IMR-90 (cell line): Measurements from ENCODE around the gene PHF3. TPM values are rescaled to one million over a fixed set of nuclear protein-coding genes. Genes with fewer than 3 reads are reported as not detected.

Experiments
- ATAC-seq: fragments of 200-7000 bp; cut with Tn5 transposase; 2 replicates; pipeline ENCODE4 v1.9.1; 2020; ENCODE audit warnings: low read depth, mild to moderate bottlenecking, moderate library complexity
- BruUV-seq: library from RNA; stranded (reverse); fragments of 400-500 nt; replicated peaks from 2 replicates; lab custom pipeline; 2021; lab: Mats Ljungman, UMichigan
- CTCF ChIA-PET: fragments of 300-600 bp; formaldehyde crosslinking; extraction: SDS; loops from one replicate; lab custom pipeline; 2021; ENCODE audit warnings: antibody characterized with exemption; lab: Yijun Ruan, JAX
- POLR2A ChIA-PET: fragments of 300-600 bp; sonication (Branson Sonifier 250); formaldehyde crosslinking; loops from one replicate; lab custom pipeline; 2022; ENCODE audit warnings: antibody characterized with exemption; ENCODE audit not compliant: unreplicated experiment; lab: Charles Lee
- DNase-seq: peaks from one replicate; pipeline ENCODE4 v3.0.0; 2013
- H2AFZ ChIP-seq: replicated peaks from 2 replicates; pipeline ENCODE3; 2013; ENCODE audit warnings: low read length, mild to moderate bottlenecking; ENCODE audit not compliant: poor library complexity
- H2AK5ac ChIP-seq: 2 replicates; pipeline ENCODE4 v1.6.1; 2013; ENCODE audit warnings: low read depth, low read length, inconsistent platforms
- H2AK9ac ChIP-seq: replicated peaks from 2 replicates; pipeline ENCODE3; 2013; ENCODE audit warnings: mild to moderate bottlenecking, low read depth, low read length, moderate library complexity; ENCODE audit not compliant: poor library complexity
- H2BK120ac ChIP-seq: 2 replicates; pipeline ENCODE4 v1.6.1; 2013; ENCODE audit warnings: low read depth, low read length, inconsistent platforms
- H2BK15ac ChIP-seq: 3 replicates; pipeline ENCODE4 v1.6.1; 2013; ENCODE audit warnings: low read depth, low read length, inconsistent platforms
- H2BK20ac ChIP-seq: 2 replicates; pipeline ENCODE4 v1.6.1; 2013; ENCODE audit warnings: low read depth, mild to moderate bottlenecking, inconsistent platforms, low read length, moderate library complexity
- H2BK5ac ChIP-seq: 2 replicates; pipeline ENCODE4 v1.6.1; 2013; ENCODE audit warnings: mild to moderate bottlenecking, low read depth, low read length, inconsistent platforms; ENCODE audit not compliant: poor library complexity, severe bottlenecking
- H3K14ac ChIP-seq: replicated peaks from 2 replicates; pipeline ENCODE4 v1.6.1; 2013; ENCODE audit warnings: low read depth, low read length, inconsistent platforms
- H3K18ac ChIP-seq: 2 replicates; pipeline ENCODE4 v1.6.1; 2013; ENCODE audit warnings: low read depth, low read length, control low read depth
- H3K23ac ChIP-seq: 2 replicates; pipeline ENCODE4 v1.6.1; 2013; ENCODE audit warnings: low read depth, low read length, inconsistent platforms
- H3K27ac ChIP-seq: 2 replicates; pipeline ENCODE4 v1.5.1; 2013; ENCODE audit warnings: mild to moderate bottlenecking, control low read depth, low read length; ENCODE audit not compliant: insufficient read depth
- H3K27me3 ChIP-seq: 2 replicates; pipeline ENCODE4 v1.6.1; 2013; ENCODE audit warnings: low read length; ENCODE audit not compliant: control insufficient read depth, insufficient read depth
- H3K36me3 ChIP-seq: 2 replicates; pipeline ENCODE4 v1.6.1; 2013; ENCODE audit warnings: low read length, mixed read lengths; ENCODE audit not compliant: control insufficient read depth, insufficient read depth
- H3K4ac ChIP-seq: 2 replicates; pipeline ENCODE4 v1.6.1; 2013; ENCODE audit warnings: low read depth, low read length, inconsistent platforms
- H3K4me1 ChIP-seq: 2 replicates; pipeline ENCODE4 v1.6.1; 2013; ENCODE audit warnings: low read length, mixed read lengths; ENCODE audit not compliant: control insufficient read depth, insufficient read depth
- H3K4me2 ChIP-seq: 2 replicates; pipeline ENCODE4 v1.6.1; 2013; ENCODE audit warnings: low read depth, mild to moderate bottlenecking, control low read depth, low read length, moderate library complexity
- H3K4me3 ChIP-seq: 2 replicates; pipeline ENCODE4 v1.5.1; 2013; ENCODE audit warnings: low read depth, mild to moderate bottlenecking, control low read depth, low read length, moderate library complexity; ENCODE audit not compliant: insufficient read depth
- H3K56ac ChIP-seq: 2 replicates; pipeline ENCODE4 v1.6.1; 2013; ENCODE audit warnings: low read length, inconsistent platforms; ENCODE audit not compliant: insufficient read depth; ENCODE audit errors: extremely low read depth
- H3K79me1 ChIP-seq, 2 experiments: 2 replicates each; pipeline ENCODE4 v1.6.1; 2013; ENCODE audit warnings: low read length in 2 of 2, inconsistent platforms in 1 of 2, low read depth in 1 of 2
- H3K9ac ChIP-seq: 2 replicates; pipeline ENCODE4 v1.6.1; 2013; ENCODE audit warnings: low read depth, low read length, control low read depth
- H3K9me1 ChIP-seq: 2 replicates; pipeline ENCODE4 v1.6.1; 2013; ENCODE audit warnings: low read length, inconsistent platforms; ENCODE audit not compliant: insufficient read depth
- H3K9me3 ChIP-seq: 2 replicates; pipeline ENCODE4 v1.6.1; 2013; ENCODE audit warnings: low read length; ENCODE audit not compliant: control insufficient read depth, insufficient read depth
- H4K20me1 ChIP-seq: 2 replicates; pipeline ENCODE4 v1.6.1; 2013; ENCODE audit warnings: low read length, inconsistent platforms; ENCODE audit not compliant: insufficient read depth
- H4K5ac ChIP-seq: 2 replicates; pipeline ENCODE4 v1.6.1; 2013; ENCODE audit warnings: mild to moderate bottlenecking, low read depth, low read length, control low read depth
- H4K8ac ChIP-seq, 2 experiments: 2 replicates each; pipeline ENCODE4 v1.6.1; 2013; ENCODE audit warnings: low read depth in 2 of 2, low read length in 2 of 2, control low read depth in 1 of 2, inconsistent platforms in 1 of 2
- H4K91ac ChIP-seq: 2 replicates; pipeline ENCODE4 v1.6.1; 2013; ENCODE audit warnings: low read depth, low read length, inconsistent platforms; ENCODE audit not compliant: insufficient read depth
- CEBPB ChIP-seq: IDR thresholded peaks from 2 replicates; pipeline ENCODE4 v1.6.1; 2012; ENCODE audit warnings: low read depth, low read length, improper control_type of control experiment
- MAFK ChIP-seq: IDR thresholded peaks from 2 replicates; pipeline ENCODE4 v1.6.1; 2012; ENCODE audit warnings: low read depth, low read length, improper control_type of control experiment
- MAZ ChIP-seq: IDR thresholded peaks from 2 replicates; pipeline ENCODE4 v1.6.1; 2012; ENCODE audit warnings: low read depth, mild to moderate bottlenecking, low read length, improper control_type of control experiment, moderate library complexity, borderline replicate concordance
- MXI1 ChIP-seq: IDR thresholded peaks from 2 replicates; pipeline ENCODE4 v1.6.1; 2012; ENCODE audit warnings: low read depth, mild to moderate bottlenecking, low read length, moderate library complexity, borderline replicate concordance
- POLR2A ChIP-seq: IDR thresholded peaks from 2 replicates; pipeline ENCODE4 v1.6.1; 2012; ENCODE audit warnings: mild to moderate bottlenecking, low read depth, low read length
- RFX5 ChIP-seq: IDR thresholded peaks from 2 replicates; pipeline ENCODE4 v1.8.0; 2012; ENCODE audit warnings: low read depth, mild to moderate bottlenecking, low read length, moderate library complexity
- WGBS, 2 experiments: methylation state at CpG; one replicate each; pipeline versions ENCODE4 v1.1.5 to v1.1.7; 2013; ENCODE audit warnings: missing lambda C conversion rate in 2 of 2; ENCODE audit not compliant: insufficient read length in 1 of 2; ENCODE audit errors: extremely low coverage in 2 of 2; 5-methylcytosine and 5-hydroxymethylcytosine counted together
- dilution Hi-C: fragments of 300-500 bp; cut with HindIII; formaldehyde crosslinking; loops from one replicate; pipeline ENCODE4 v1.14.3; 2018; ENCODE audit warnings: low sequenced_read_pairs; ENCODE audit not compliant: unreplicated experiment
- in situ Hi-C: fragments of 300-500 bp; cut with MboI; formaldehyde crosslinking; loops from 3 replicates; pipeline ENCODE4 v1.14.3; 2019; ENCODE audit warnings: low sequenced_read_pairs, inconsistent platforms, mixed read lengths
- intact Hi-C: fragments of 100-400 bp; cut with micrococcal nuclease; formaldehyde crosslinking; loops from 2 replicates; pipeline ENCODE4 v1.10.0; 2022
- polyA plus RNA-seq, 3 experiments: library from polyadenylated mRNA; depleted of rRNA; stranded (reverse); fragments of >200 nt; gene quantifications; 2 replicates each; pipeline ENCODE4 v1.2.3, GENCODE V29; 2012; ENCODE audit warnings: low replicate concordance in 1 of 3
- total RNA-seq: library from RNA; depleted of rRNA; stranded (reverse); fragments of >200 nt; gene quantifications from 2 replicates; pipeline ENCODE4 v1.2.3, GENCODE V29; 2012
- TF ChIP-seq, protein P1 (sequence below): fragments of 150-350 bp; IDR thresholded peaks from 2 replicates; pipeline ENCODE4 v1.6.1; 2016; ENCODE audit warnings: low read depth, mild to moderate bottlenecking, low read length, moderate library complexity, borderline replicate concordance

PHF3 gene
- total and polyA plus RNA-seq, 2 of the 4 experiments (the other 2 are of a cell fraction) = 5.6 to 27.8 TPM

DNA sequence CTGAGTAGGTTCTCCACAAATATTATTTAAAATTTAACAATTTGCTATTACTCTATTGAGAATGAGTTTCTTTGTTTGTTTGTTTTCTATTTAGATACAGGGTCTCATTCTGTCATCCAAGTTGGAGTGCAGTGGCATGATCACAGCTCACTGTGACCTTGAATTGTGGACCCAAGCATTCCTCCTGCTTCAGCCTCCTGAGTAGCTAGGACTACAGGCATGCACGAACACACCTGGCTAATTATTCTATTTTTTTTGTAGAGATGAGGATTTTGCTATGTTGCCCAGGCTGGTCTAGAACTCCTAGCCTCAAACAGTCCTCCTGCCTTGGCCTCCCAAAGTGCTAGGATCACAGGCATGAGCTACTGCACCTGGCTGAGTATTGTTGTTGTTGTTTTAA is 122.2 kb downstream of the PHF3 start:
- Histone ChIP-seq H2BK20ac (no peak overlapping the region), H3K9ac (no peak overlapping the region), H3K36me3 (no peaks in the 10 kb centered on the region), H3K4me3 (no peak overlapping the region), H3K4ac (no peak overlapping the region), H4K8ac (no peak overlapping the region), H4K91ac (no peak overlapping the region), H2AK9ac (no peak overlapping the region), H4K5ac (no peak overlapping the region), H3K27ac (no peak overlapping the region), H2BK120ac (no peak overlapping the region), H3K14ac (no peak overlapping the region), H4K20me1 (no peaks in the 10 kb centered on the region), H3K27me3 (peaks cover 3% of the 10 kb centered on the region), H2AK5ac (no peak overlapping the region), H3K9me3 (no peaks in the 10 kb centered on the region), H3K4me2 (no peak overlapping the region), H3K9me1 (no peaks in the 10 kb centered on the region), H3K4me1 (no peaks in the 10 kb centered on the region), H3K79me1 (no peaks in the 10 kb centered on the region), H2AFZ (no peak overlapping the region), H3K18ac (no peak overlapping the region), H2BK5ac (no peak overlapping the region), H2BK15ac (no peak overlapping the region), H3K56ac (no peak overlapping the region), H3K23ac (no peak overlapping the region)
- WGBS, 2 experiments = no CpG with 5 or more reads among the region's 1 CpG
- ChIA-PET CTCF (interaction anchor here (1.9 kb wide), 1 partner anchor 159 kb away, joined by 7 read pairs; no protein-coding TSS in a partner anchor), POLR2A (interaction anchor here (0.6 kb wide), 1 partner anchor 393 kb away, joined by 4 read pairs; no protein-coding TSS in a partner anchor)
- in situ Hi-C loops = no loop called here
- no peak for DNase-seq
- ATAC-seq = no peak
- no TSS peak for BruUV-seq
- TF ChIP-seq, protein P1, sequence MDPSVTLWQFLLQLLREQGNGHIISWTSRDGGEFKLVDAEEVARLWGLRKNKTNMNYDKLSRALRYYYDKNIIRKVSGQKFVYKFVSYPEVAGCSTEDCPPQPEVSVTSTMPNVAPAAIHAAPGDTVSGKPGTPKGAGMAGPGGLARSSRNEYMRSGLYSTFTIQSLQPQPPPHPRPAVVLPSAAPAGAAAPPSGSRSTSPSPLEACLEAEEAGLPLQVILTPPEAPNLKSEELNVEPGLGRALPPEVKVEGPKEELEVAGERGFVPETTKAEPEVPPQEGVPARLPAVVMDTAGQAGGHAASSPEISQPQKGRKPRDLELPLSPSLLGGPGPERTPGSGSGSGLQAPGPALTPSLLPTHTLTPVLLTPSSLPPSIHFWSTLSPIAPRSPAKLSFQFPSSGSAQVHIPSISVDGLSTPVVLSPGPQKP = no peak
- TF ChIP-seq MXI1 (no peak), CEBPB (no peak), RFX5 (no peak), MAZ (no peak), MAFK (no peak), POLR2A (no peak)
- dilution Hi-C loops = no loop called here
- intact Hi-C loops = no loop called here
